ENCODE measurements around the gene LDB3.
"Not testable (repeated sequence)": the region's sequence is repeated elsewhere in the genome, so short reads cannot be mapped to it uniquely, and the experiment has no call there.

The LDB3 gene

DNA sequence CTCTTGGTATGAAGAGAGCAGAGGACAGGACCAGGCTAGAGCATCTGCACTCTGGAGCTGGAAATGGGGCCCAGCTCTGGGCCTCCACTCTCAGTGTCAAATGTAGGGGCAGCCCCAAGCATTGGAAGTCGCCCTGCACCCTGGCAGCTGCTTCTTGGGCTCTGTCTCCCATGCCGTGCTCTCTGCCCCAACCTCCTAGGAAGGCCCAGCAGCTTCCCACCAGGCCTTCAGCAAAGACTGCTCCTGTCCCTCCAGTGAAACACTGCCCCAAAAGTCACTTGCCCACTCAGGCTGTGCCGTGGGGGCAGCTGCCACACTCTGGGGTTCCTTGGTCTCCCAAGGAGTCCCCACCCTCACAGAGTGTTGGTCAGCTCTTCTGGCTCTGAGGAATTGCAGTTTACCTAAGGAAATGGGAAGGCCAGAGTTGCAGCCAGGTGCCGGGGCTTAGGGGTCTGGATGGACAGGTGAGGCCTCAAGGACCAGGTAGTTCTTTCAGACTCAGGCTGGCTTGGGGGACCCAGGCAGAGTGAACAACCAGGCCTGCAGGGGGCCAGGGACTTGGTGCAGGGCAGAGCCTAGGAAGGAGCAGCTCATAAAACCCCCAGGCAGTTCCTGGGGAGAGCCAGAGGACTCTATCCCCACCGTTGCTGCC is 23.4 kb upstream of the LDB3 start:
- H3K27ac ChIP-seq (ENCODE audit: low read length): no peak overlapping the region
- H3K4me3 ChIP-seq (ENCODE audit: low read length in 2 of 2): no peak overlapping the region
- H3K9ac ChIP-seq (ENCODE audit: low read length in 2 of 2): no peak overlapping the region
- H3K27me3 ChIP-seq (ENCODE audit: control insufficient read depth in 1 of 2, insufficient read depth in 2 of 2, low read length in 2 of 2): no peaks in the 10 kb centered on the region
- peaks cover 26% of the 10 kb centered on the region for H3K4me1 ChIP-seq (ENCODE audit: control insufficient read depth, insufficient read depth, low read length)
- H3K9me3 ChIP-seq (ENCODE audit: control insufficient read depth in 2 of 2, low read length in 2 of 2): no peaks in the 10 kb centered on the region
- H3K36me3 ChIP-seq (ENCODE audit: control insufficient read depth in 2 of 2, insufficient read depth in 2 of 2, low read length in 2 of 2): no peaks in the 10 kb centered on the region

DNA sequence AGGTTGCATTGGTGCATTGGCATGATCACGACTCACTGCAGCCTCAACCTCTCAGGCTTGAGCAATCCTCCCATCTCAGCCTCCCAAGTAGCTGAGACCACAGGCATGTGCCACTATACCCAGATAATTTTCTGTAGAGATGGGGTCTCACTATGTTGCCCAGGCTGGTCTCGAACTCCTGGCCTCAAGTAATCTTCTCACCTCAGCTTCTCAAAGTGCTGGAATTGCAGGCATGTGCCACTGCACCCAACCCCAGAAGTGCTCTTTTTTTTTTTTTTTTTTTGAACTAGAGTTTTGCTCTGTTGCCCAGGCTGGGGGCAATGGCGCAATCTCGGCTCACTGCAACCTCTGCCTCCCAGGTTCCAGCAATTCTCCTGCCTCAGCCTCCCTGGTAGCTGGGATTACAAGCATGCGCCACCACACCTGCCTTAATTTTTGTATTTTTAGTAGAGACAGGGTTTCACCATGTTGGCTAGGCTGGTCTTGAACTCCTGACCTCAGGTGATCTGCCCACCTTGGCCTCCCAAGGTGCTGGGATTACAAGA is 22.6 kb upstream of the LDB3 start:
- H3K4me3 ChIP-seq (ENCODE audit: low read length in 2 of 2); H3K27ac ChIP-seq (ENCODE audit: low read length); H3K36me3 ChIP-seq (ENCODE audit: control insufficient read depth in 2 of 2, insufficient read depth in 2 of 2, low read length in 2 of 2); H3K9me3 ChIP-seq (ENCODE audit: control insufficient read depth in 2 of 2, low read length in 2 of 2); H3K9ac ChIP-seq (ENCODE audit: low read length in 2 of 2); H3K27me3 ChIP-seq (ENCODE audit: control insufficient read depth in 1 of 2, insufficient read depth in 2 of 2, low read length in 2 of 2): not testable (repeated sequence)
- H3K4me1 ChIP-seq (ENCODE audit: control insufficient read depth, insufficient read depth, low read length): peaks cover 27% of the 10 kb centered on the region

DNA sequence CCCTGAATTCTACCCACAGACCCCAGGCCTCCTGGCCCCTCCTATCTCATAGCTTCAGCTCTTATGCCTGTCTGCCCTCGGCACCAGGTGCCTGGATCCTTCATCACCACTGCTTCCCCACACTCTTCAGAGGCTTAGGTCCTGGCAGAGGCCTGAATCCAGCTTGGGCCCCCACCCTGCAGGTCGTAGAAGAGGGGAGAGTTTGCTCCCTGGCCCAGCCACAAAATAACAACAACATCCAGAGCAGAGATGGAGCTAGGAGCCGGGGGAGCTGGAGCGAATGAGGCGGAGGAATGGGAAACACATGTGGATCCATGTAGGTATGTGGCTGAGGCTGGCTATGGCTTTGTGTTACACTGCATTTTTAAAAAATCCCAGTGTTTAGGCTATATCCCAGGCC is 21.8 kb upstream of the LDB3 start:
- peaks cover 31% of the 10 kb centered on the region for H3K4me1 ChIP-seq (ENCODE audit: control insufficient read depth, insufficient read depth, low read length)
- no peak overlapping the region for H3K9ac ChIP-seq (ENCODE audit: low read length in 2 of 2)
- no peak overlapping the region for H3K27ac ChIP-seq (ENCODE audit: low read length)
- H3K36me3 ChIP-seq (ENCODE audit: control insufficient read depth in 2 of 2, insufficient read depth in 2 of 2, low read length in 2 of 2): no peaks in the 10 kb centered on the region
- no peak overlapping the region for H3K4me3 ChIP-seq (ENCODE audit: low read length in 2 of 2)
- H3K27me3 ChIP-seq (ENCODE audit: control insufficient read depth in 1 of 2, insufficient read depth in 2 of 2, low read length in 2 of 2): no peaks in the 10 kb centered on the region
- H3K9me3 ChIP-seq (ENCODE audit: control insufficient read depth in 2 of 2, low read length in 2 of 2): no peaks in the 10 kb centered on the region

DNA sequence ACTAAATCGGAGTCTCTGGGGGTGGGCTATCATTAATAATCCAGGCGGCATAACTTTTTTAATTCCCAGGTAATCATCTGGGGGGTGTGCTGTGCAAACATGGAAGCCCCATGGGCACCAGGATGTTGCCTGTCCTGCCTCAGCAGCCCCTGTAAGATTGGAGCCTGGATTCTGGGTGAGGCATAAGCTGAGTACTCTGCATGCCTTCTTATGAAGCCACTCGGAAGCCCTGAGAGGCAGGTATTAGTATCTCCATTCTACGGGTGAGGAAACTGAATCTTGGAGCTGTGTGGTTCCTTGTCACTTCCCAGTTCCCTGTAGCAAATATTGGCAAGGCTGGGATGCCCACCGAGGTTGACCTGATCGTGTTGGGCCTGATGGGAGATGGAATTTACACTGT is 21.4 kb upstream of the LDB3 start:
- Histone ChIP-seq H3K9ac (ENCODE audit: low read length in 2 of 2) (no peak overlapping the region), H3K27ac (ENCODE audit: low read length) (no peak overlapping the region), H3K36me3 (ENCODE audit: control insufficient read depth in 2 of 2, insufficient read depth in 2 of 2, low read length in 2 of 2) (no peaks in the 10 kb centered on the region), H3K9me3 (ENCODE audit: control insufficient read depth in 2 of 2, low read length in 2 of 2) (no peaks in the 10 kb centered on the region), H3K4me3 (ENCODE audit: low read length in 2 of 2) (no peak overlapping the region), H3K27me3 (ENCODE audit: control insufficient read depth in 1 of 2, insufficient read depth in 2 of 2, low read length in 2 of 2) (no peaks in the 10 kb centered on the region), H3K4me1 (ENCODE audit: control insufficient read depth, insufficient read depth, low read length) (peaks cover 31% of the 10 kb centered on the region)

DNA sequence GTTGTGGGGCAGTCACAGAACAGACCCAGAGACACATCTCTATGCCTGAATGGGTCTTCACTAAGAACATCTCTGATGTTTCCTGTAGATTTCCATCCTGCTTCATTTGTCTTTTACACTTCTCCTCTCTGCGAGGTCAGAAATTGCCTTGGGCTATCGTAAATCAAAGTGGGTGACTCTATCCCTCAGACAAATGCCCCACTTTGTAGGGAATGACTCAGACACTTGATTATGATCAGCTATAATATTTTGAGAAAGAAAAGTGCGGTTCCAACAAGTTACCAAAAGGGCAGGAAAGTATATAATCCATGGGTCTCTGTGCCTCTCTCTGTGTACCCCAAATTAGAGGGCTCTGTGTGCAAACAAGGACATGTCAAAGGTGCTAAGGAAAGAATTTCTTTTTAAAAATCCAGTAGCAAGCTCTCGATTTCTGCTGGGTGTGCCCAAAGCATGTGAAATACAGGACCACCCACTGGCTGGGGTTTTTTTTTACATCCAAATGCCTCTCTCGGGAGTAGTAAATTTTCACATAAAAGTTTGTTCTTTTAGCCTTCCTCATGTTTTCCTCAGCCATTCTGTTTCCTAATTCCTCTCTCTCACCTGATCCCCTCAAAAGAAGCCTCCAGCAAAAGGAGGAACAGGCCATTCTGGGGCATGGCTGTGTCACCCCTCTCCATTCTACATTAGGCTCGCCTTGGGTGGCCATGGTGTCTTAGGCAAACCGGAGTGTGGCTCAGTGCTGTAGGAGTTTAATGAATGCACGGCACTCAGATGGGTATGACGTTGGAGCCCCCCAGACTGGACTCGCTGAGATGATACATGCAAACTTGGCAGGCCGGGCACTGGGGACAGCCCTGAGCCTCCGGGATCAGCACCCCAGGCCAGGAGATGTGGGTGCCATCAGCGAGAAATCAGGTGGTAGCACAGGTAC is 20.3 kb upstream of the LDB3 start:
- peaks cover 27% of the 10 kb centered on the region for H3K4me1 ChIP-seq (ENCODE audit: control insufficient read depth, insufficient read depth, low read length)
- H3K4me3 ChIP-seq (ENCODE audit: low read length in 2 of 2): no peak overlapping the region
- no peak overlapping the region for H3K27ac ChIP-seq (ENCODE audit: low read length)
- H3K36me3 ChIP-seq (ENCODE audit: control insufficient read depth in 2 of 2, insufficient read depth in 2 of 2, low read length in 2 of 2): no peaks in the 10 kb centered on the region
- H3K9me3 ChIP-seq (ENCODE audit: control insufficient read depth in 2 of 2, low read length in 2 of 2): no peaks in the 10 kb centered on the region
- H3K27me3 ChIP-seq (ENCODE audit: control insufficient read depth in 1 of 2, insufficient read depth in 2 of 2, low read length in 2 of 2): no peaks in the 10 kb centered on the region
- H3K9ac ChIP-seq (ENCODE audit: low read length in 2 of 2): no peak overlapping the region

DNA sequence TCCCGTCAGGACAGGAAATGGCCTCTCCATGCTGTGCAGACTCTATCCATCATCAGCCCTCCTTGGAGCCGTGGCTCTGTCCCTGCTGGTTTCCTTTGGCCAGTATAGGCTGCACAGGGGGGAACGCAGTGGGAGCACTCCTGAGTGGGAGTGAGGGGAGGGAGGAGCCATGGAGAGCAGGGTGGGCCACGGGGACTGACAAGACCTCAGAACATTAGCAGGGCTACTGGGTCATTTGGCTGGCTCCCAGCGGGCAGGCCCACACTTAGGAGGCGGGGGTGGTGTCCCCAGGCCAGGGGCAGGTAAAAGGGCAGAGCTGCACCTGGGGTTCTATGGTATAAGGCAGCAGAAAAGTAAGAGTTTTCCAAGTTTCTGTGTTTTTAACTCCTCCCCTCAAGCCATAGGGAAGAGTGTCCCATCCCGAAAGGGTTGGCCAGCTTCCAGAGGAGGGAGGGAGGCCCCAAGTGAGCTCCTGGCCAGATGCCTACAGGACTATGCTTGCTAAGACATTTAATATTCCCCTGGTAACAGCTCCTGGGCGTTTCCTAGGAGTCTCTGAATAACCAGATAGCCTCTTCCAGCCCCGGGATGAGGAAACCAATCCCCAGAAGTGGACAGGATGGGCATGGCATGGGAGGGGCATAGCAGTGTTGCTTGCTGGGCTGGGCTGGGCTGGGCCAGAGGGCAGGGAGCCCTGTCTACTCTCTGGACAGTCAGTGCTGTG is 19.4 kb upstream of the LDB3 start:
- no peaks in the 10 kb centered on the region for H3K27me3 ChIP-seq (ENCODE audit: control insufficient read depth in 1 of 2, insufficient read depth in 2 of 2, low read length in 2 of 2)
- H3K27ac ChIP-seq (ENCODE audit: low read length): no peak overlapping the region
- H3K4me1 ChIP-seq (ENCODE audit: control insufficient read depth, insufficient read depth, low read length): peaks cover 21% of the 10 kb centered on the region

DNA sequence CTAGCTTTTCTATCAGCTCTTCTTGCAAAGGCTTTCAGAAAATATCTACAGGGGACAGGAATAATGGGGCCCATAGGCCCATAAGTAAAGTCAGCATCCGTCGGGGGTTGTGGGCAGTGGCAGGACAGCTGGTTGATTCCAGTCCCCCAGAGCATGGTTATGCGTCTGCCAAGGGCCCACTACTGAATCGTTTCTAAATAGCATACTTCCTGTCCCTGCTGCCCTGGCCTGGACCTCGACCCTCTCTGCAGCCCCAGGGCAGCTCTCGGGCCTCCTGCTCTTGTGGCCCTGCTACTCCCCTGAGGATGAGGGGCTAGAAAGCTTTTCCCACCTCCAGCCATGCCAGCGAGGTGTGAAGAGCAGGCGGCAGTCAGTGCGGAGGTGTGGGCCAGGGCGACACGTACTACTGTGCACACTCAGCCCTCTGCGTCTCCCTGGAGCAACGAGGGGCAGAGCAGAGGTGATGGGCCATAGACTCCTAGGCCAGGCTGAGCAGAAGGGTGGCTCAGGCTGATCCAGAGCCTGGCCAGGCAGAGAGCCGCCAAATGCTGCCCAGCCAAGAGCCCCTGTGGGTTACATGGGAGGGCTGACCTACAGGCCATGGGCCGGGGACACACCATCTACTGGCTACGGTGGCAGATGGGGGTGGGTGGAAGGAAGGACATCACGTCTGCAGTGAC is 18.7 kb upstream of the LDB3 start:
- no peaks in the 10 kb centered on the region for H3K9me3 ChIP-seq (ENCODE audit: control insufficient read depth in 2 of 2, low read length in 2 of 2)
- no peaks in the 10 kb centered on the region for H3K27me3 ChIP-seq (ENCODE audit: control insufficient read depth in 1 of 2, insufficient read depth in 2 of 2, low read length in 2 of 2)
- no peak overlapping the region for H3K27ac ChIP-seq (ENCODE audit: low read length)
- H3K9ac ChIP-seq (ENCODE audit: low read length in 2 of 2): no peak overlapping the region
- no peaks in the 10 kb centered on the region for H3K36me3 ChIP-seq (ENCODE audit: control insufficient read depth in 2 of 2, insufficient read depth in 2 of 2, low read length in 2 of 2)
- peaks cover 21% of the 10 kb centered on the region for H3K4me1 ChIP-seq (ENCODE audit: control insufficient read depth, insufficient read depth, low read length)
- no peak overlapping the region for H3K4me3 ChIP-seq (ENCODE audit: low read length in 2 of 2)

More for the DNA sequence above, 19.4 kb upstream of the LDB3 start:
- no peak overlapping the region for H3K4me3 ChIP-seq (ENCODE audit: low read length in 2 of 2)
- no peaks in the 10 kb centered on the region for H3K9me3 ChIP-seq (ENCODE audit: control insufficient read depth in 2 of 2, low read length in 2 of 2)
- H3K36me3 ChIP-seq (ENCODE audit: control insufficient read depth in 2 of 2, insufficient read depth in 2 of 2, low read length in 2 of 2): no peaks in the 10 kb centered on the region
- H3K9ac ChIP-seq (ENCODE audit: low read length in 2 of 2): no peak overlapping the region

DNA sequence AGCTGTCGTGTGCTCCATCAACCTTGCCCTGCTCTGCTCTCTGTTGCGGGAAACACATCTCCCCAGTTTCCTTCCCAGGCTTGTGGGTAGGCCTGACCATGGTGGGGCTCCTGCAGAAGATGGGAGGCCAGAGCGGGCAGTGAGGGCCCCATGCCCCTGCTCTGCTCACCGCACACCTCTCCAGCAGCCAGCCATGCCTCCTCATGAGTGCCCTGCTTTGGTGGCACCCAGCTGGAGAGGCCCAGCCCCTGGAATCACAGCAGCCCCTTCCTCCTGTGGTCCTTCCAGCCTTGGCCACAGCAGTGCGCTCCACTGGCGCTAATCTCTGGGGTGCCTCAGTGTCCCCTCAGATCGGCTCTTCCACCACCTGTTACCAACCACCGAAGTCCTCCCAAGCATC is 18.2 kb upstream of the LDB3 start:
- peaks cover 21% of the 10 kb centered on the region for H3K4me1 ChIP-seq (ENCODE audit: control insufficient read depth, insufficient read depth, low read length)
- H3K27me3 ChIP-seq (ENCODE audit: control insufficient read depth in 1 of 2, insufficient read depth in 2 of 2, low read length in 2 of 2): no peaks in the 10 kb centered on the region
- H3K36me3 ChIP-seq (ENCODE audit: control insufficient read depth in 2 of 2, insufficient read depth in 2 of 2, low read length in 2 of 2): no peaks in the 10 kb centered on the region
- H3K4me3 ChIP-seq (ENCODE audit: low read length in 2 of 2): no peak overlapping the region
- no peak overlapping the region for H3K9ac ChIP-seq (ENCODE audit: low read length in 2 of 2)
- no peak overlapping the region for H3K27ac ChIP-seq (ENCODE audit: low read length)
- H3K9me3 ChIP-seq (ENCODE audit: control insufficient read depth in 2 of 2, low read length in 2 of 2): no peaks in the 10 kb centered on the region

DNA sequence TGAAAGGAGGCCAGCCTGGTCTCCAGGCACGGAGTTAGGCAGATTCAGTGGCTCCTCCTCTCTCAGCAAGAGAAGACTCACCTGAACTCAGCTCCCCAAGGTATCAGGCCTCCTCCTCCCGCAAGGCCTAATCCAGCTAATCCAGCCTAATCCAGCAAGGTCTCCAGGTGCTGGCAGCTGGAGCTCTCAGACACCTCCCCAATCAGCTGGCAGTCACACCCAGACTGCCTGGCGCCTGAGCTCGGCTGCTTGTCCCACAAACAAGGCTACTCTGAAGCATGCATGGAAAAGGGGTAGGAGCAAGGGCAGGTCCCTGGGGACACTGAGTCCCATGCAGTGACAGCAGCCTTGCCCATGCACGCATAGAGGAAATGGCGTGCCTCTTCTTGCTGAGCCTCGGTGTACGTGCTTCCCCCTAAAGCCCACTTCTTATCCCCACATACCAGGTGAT is 17.3 kb upstream of the LDB3 start:
- no peaks in the 10 kb centered on the region for H3K27me3 ChIP-seq (ENCODE audit: control insufficient read depth in 1 of 2, insufficient read depth in 2 of 2, low read length in 2 of 2)
- H3K4me3 ChIP-seq (ENCODE audit: low read length in 2 of 2): no peak overlapping the region
- no peak overlapping the region for H3K27ac ChIP-seq (ENCODE audit: low read length)
- peaks cover 21% of the 10 kb centered on the region for H3K4me1 ChIP-seq (ENCODE audit: control insufficient read depth, insufficient read depth, low read length)
- no peaks in the 10 kb centered on the region for H3K9me3 ChIP-seq (ENCODE audit: control insufficient read depth in 2 of 2, low read length in 2 of 2)
- no peak overlapping the region for H3K9ac ChIP-seq (ENCODE audit: low read length in 2 of 2)
- no peaks in the 10 kb centered on the region for H3K36me3 ChIP-seq (ENCODE audit: control insufficient read depth in 2 of 2, insufficient read depth in 2 of 2, low read length in 2 of 2)

DNA sequence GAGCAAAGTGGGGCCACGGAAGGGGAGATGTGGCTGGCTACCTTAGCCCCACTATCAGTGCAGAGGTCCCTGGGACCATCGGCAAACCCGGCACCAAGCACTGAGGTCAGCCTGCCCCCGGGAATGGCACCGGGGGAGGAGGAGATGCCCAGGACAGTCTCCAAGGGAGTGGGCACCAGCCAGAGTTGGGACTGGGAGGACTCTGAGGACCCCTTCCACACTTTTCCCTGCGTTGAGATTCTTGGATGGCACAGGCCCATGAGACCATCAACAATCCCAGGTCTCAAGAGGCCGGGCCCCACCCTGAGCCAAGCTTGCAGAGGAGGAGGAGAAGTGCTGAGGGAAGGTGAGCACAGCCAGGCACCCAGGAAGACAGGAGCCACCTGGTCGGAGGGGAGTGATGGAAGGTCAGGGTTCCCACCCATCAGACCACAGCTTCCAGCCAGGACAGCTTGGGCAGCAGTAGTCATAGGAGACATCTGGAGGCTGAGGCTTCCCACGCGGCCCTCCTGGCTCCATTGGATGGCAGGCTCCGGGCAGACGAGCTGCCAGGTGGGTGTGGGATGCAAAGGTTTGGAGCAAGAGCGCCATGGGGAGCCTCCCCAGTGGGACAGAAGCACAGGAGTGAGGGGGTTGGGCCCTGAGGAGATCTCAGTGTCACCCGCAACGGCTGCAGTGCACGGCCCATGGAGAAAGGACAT is 16.5 kb upstream of the LDB3 start:
- H3K9ac ChIP-seq (ENCODE audit: low read length in 2 of 2): no peak overlapping the region
- no peaks in the 10 kb centered on the region for H3K9me3 ChIP-seq (ENCODE audit: control insufficient read depth in 2 of 2, low read length in 2 of 2)
- H3K4me3 ChIP-seq (ENCODE audit: low read length in 2 of 2): no peak overlapping the region
- no peaks in the 10 kb centered on the region for H3K27me3 ChIP-seq (ENCODE audit: control insufficient read depth in 1 of 2, insufficient read depth in 2 of 2, low read length in 2 of 2)
- H3K27ac ChIP-seq (ENCODE audit: low read length): no peak overlapping the region
- no peaks in the 10 kb centered on the region for H3K36me3 ChIP-seq (ENCODE audit: control insufficient read depth in 2 of 2, insufficient read depth in 2 of 2, low read length in 2 of 2)
- peaks cover 21% of the 10 kb centered on the region for H3K4me1 ChIP-seq (ENCODE audit: control insufficient read depth, insufficient read depth, low read length)

Measured in stomach smooth muscle (tissue), 2 donors.